OCI-LY7 (cell line): Measurements from ENCODE around the gene MACROD2. TPM values are rescaled to one million over a fixed set of nuclear protein-coding genes. Genes with fewer than 3 reads are reported as not detected.
"Not testable (repeated sequence)": the region's sequence is repeated elsewhere in the genome, so short reads cannot be mapped to it uniquely, and the experiment has no call there.

ENCODE experiments used
- BruUV-seq: library from RNA; stranded (reverse); fragments of 400-500 nt; replicated peaks from 2 replicates; lab custom pipeline; 2021; lab: Mats Ljungman, UMichigan
- CTCF ChIA-PET: fragments of 300-600 bp; sonication (Branson Sonifier 250); formaldehyde crosslinking; loops from one replicate; lab custom pipeline; 2022; ENCODE audit warnings: antibody characterized with exemption; ENCODE audit not compliant: unreplicated experiment; lab: Charles Lee
- POLR2A ChIA-PET: fragments of 300-600 bp; sonication (Branson Sonifier 250); formaldehyde crosslinking; loops from one replicate; lab custom pipeline; 2022; ENCODE audit warnings: antibody characterized with exemption; lab: Charles Lee
- DNase-seq: peaks from one replicate; pipeline ENCODE4 v3.0.0-alpha.2; 2015; ENCODE audit warnings: low spot score
- H2AFZ ChIP-seq: fragments of 200-600 bp; sonication (generic), shearing (Covaris generic); 2 replicates; pipeline ENCODE4 v1.6.1; 2014; ENCODE audit warnings: mild to moderate bottlenecking, antibody characterized with exemption, low read length, moderate library complexity
- H3K27ac ChIP-seq: fragments of 200-600 bp; sonication (generic); 2 replicates; pipeline ENCODE4 v1.5.1; 2014; ENCODE audit warnings: mixed run types, low read depth, mild to moderate bottlenecking, moderate library complexity, low read length, inconsistent platforms; ENCODE audit not compliant: poor library complexity, severe bottlenecking
- H3K36me3 ChIP-seq: fragments of 200-600 bp; sonication (generic); 2 replicates; pipeline ENCODE4 v1.6.1; 2014; ENCODE audit warnings: mild to moderate bottlenecking, antibody characterized with exemption, low read length, moderate library complexity, mixed read lengths; ENCODE audit not compliant: insufficient read depth
- H3K4me1 ChIP-seq: fragments of 200-600 bp; sonication (generic); 2 replicates; pipeline ENCODE4 v1.5.1; 2014; ENCODE audit warnings: mild to moderate bottlenecking, low read length; ENCODE audit not compliant: insufficient read depth, poor library complexity, severe bottlenecking
- H3K4me2 ChIP-seq: fragments of 200-600 bp; sonication (generic); 2 replicates; pipeline ENCODE4 v1.6.1; 2014; ENCODE audit warnings: mild to moderate bottlenecking, low read length
- H3K4me3 ChIP-seq: fragments of 200-600 bp; sonication (generic); 2 replicates; pipeline ENCODE4 v1.5.1; 2014; ENCODE audit warnings: mild to moderate bottlenecking, low read depth, low read length; ENCODE audit not compliant: poor library complexity, severe bottlenecking
- H3K79me2 ChIP-seq: fragments of 200-600 bp; sonication (generic); 2 replicates; pipeline ENCODE4 v1.6.1; 2016; ENCODE audit warnings: low read depth, mild to moderate bottlenecking, low read length, moderate library complexity, mixed read lengths; ENCODE audit not compliant: insufficient read depth
- H3K9me2 ChIP-seq: fragments of 200-600 bp; sonication (generic); 2 replicates; pipeline ENCODE4 v1.6.1; 2016; ENCODE audit warnings: mild to moderate bottlenecking, low read length, mixed read lengths; ENCODE audit not compliant: insufficient read depth
- H3K9me3 ChIP-seq: fragments of 200-600 bp; sonication (generic); 2 replicates; pipeline ENCODE4 v1.6.1; 2014; ENCODE audit warnings: mild to moderate bottlenecking, mixed run types, low read length, mixed read lengths
- H4K20me1 ChIP-seq: fragments of 200-600 bp; sonication (generic); 2 replicates; pipeline ENCODE4 v1.6.1; 2014; ENCODE audit warnings: mild to moderate bottlenecking, antibody characterized with exemption, low read length, moderate library complexity, mixed read lengths; ENCODE audit not compliant: insufficient read depth
- EZH2phosphoT487 ChIP-seq: fragments of 200-600 bp; sonication (generic); IDR thresholded peaks from 2 replicates; pipeline ENCODE4 v1.6.1; 2018; ENCODE audit warnings: low read depth, borderline replicate concordance, mild to moderate bottlenecking, mixed run types, antibody characterized with exemption, low read length, moderate library complexity, mixed read lengths
- intact Hi-C: fragments of 100-400 bp; cut with micrococcal nuclease; formaldehyde crosslinking; loops from one replicate; pipeline ENCODE4 v1.10.0; 2022; ENCODE audit not compliant: unreplicated experiment
- total RNA-seq, 2 experiments: library from RNA; depleted of rRNA in 1 of 2; stranded (reverse); fragments of >200 nt in 1 of 2; shearing (Covaris generic) in 1 of 2; gene quantifications; 2 replicates each; pipeline ENCODE4 v1.2.3, GENCODE V29; 2014 to 2022
- TF ChIP-seq, protein P1 (sequence below): fragments of 200-600 bp; sonication (generic); conservative IDR thresholded peaks from 2 replicates; pipeline ENCODE4 v1.5.1; 2014; ENCODE audit warnings: mild to moderate bottlenecking, antibody characterized with exemption, low read length, moderate library complexity, mixed read lengths

Gene MACROD2
- total RNA-seq, 2 experiments from 2014 or later, result 0.09 to 4.5 TPM

- Histone ChIP-seq H3K4me2 (no peak overlapping the region), H3K27ac (no peak overlapping the region), H3K9me3 (no peaks in the 10 kb centered on the region), H4K20me1 (no peaks in the 10 kb centered on the region), H3K4me3 (no peak overlapping the region), H3K4me1 (no peaks in the 10 kb centered on the region), H3K9me2 (no peaks in the 10 kb centered on the region), H2AFZ (no peak overlapping the region), H3K79me2 (no peaks in the 10 kb centered on the region), H3K36me3 (no peaks in the 10 kb centered on the region)
- no peak for DNase-seq
- intact Hi-C loops, result no loop called here
- BruUV-seq, result no TSS peak
- POLR2A ChIA-PET, result no interaction called here
- no peak for TF ChIP-seq EZH2phosphoT487
- TF ChIP-seq, protein P1, sequence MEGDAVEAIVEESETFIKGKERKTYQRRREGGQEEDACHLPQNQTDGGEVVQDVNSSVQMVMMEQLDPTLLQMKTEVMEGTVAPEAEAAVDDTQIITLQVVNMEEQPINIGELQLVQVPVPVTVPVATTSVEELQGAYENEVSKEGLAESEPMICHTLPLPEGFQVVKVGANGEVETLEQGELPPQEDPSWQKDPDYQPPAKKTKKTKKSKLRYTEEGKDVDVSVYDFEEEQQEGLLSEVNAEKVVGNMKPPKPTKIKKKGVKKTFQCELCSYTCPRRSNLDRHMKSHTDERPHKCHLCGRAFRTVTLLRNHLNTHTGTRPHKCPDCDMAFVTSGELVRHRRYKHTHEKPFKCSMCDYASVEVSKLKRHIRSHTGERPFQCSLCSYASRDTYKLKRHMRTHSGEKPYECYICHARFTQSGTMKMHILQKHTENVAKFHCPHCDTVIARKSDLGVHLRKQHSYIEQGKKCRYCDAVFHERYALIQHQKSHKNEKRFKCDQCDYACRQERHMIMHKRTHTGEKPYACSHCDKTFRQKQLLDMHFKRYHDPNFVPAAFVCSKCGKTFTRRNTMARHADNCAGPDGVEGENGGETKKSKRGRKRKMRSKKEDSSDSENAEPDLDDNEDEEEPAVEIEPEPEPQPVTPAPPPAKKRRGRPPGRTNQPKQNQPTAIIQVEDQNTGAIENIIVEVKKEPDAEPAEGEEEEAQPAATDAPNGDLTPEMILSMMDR, result no peak
- CTCF ChIA-PET, result no interaction called here
Observed at GRCh38 chr20:14925300-14925699, 930.0 kb downstream of the MACROD2 start.

DNA sequence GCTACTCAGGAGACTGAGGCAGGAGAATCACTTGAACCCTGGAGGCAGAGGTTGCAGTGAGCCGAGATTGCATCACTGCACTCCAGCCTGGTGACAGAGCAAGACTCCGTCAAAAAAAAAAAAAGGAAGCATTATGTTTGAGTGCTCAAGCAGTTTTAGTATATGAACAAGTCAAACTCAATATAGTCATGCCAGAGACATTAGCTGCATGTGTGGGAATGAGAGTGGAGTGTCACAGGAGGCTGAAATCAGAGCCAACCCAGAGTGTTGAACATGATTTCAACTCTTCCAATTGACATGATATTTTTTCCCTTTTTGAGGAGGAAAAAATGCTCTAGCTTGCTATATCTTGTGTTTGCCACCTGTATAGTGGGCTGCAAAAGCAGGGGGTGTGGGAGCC lies 931.1 kb downstream of the MACROD2 start:
- H4K20me1 ChIP-seq, BruUV-seq, H3K4me3 ChIP-seq, H3K4me1 ChIP-seq, H3K27ac ChIP-seq, intact Hi-C loops, DNase-seq, H3K36me3 ChIP-seq, CTCF ChIA-PET, H3K4me2 ChIP-seq, H2AFZ ChIP-seq, H3K79me2 ChIP-seq, H3K9me2 ChIP-seq, H3K9me3 ChIP-seq: not testable (repeated sequence)
- POLR2A ChIA-PET, result interaction anchor here (0.6 kb wide), 1 partner anchor 11 kb away, joined by 3 read pairs; no protein-coding TSS in a partner anchor

GRCh38 chr20:14928083-14928482 lies 932.8 kb downstream of the MACROD2 start:
- ChIA-PET CTCF (no interaction called here), POLR2A (interaction anchor here (0.6 kb wide), 1 partner anchor 28 kb away, joined by 3 read pairs; no protein-coding TSS in a partner anchor)
- no peaks in the 10 kb centered on the region for H3K9me3 ChIP-seq

More at GRCh38 chr20:14928083-14928482, 932.8 kb downstream of the MACROD2 start:
- no peaks in the 10 kb centered on the region for H3K79me2 ChIP-seq
- no peak overlapping the region for H3K4me3 ChIP-seq
- no peak overlapping the region for H2AFZ ChIP-seq
- intact Hi-C loops, result no loop called here
- H3K4me2 ChIP-seq, result no peak overlapping the region
- H4K20me1 ChIP-seq, result no peaks in the 10 kb centered on the region
- no peaks in the 10 kb centered on the region for H3K36me3 ChIP-seq
- no TSS peak for BruUV-seq
- no peak for DNase-seq
- H3K4me1 ChIP-seq, result no peaks in the 10 kb centered on the region
- TF ChIP-seq, protein P1, result no peak
- TF ChIP-seq EZH2phosphoT487, result no peak
- no peak overlapping the region for H3K27ac ChIP-seq
- H3K9me2 ChIP-seq, result no peaks in the 10 kb centered on the region
